GM18909 (cell line): ENCODE measurements around the gene BAIAP3.

Experiments used
- ATAC-seq: cut with Tn5 transposase; IDR thresholded peaks from one replicate; pipeline ENCODE4 v1.9.1; 2021; ENCODE audit warnings: mild to moderate bottlenecking; ENCODE audit not compliant: unreplicated experiment, poor library complexity

The BAIAP3 gene

GRCh38 chr16:1330931-1331711 lies 2.3 kb upstream of the BAIAP3 start:
- no peak for ATAC-seq

GRCh38 chr16:1331712-1332617 lies 1.5 kb upstream of the BAIAP3 start:
- no peak for ATAC-seq

GRCh38 chr16:1332618-1333148 lies 762 bp upstream of the BAIAP3 start:
- ATAC-seq, result no peak

GRCh38 chr16:1333854-1334700 lies 632 bp downstream of the BAIAP3 start:
- ATAC-seq, result no peak

GRCh38 chr16:1334739-1335138 lies 1.3 kb downstream of the BAIAP3 start:
- ATAC-seq, result no peak

- ATAC-seq, result no peak
Measured at GRCh38 chr16:1335211-1335971, 1.9 kb downstream of the BAIAP3 start.

- no peak for ATAC-seq
Measured at GRCh38 chr16:1335996-1336395, 2.6 kb downstream of the BAIAP3 start.

- no peak for ATAC-seq
Measured at GRCh38 chr16:1336619-1337018, 3.2 kb downstream of the BAIAP3 start.

- ATAC-seq, result no peak
Measured at GRCh38 chr16:1337486-1337885, 4.0 kb downstream of the BAIAP3 start.

- no peak for ATAC-seq
Measured at GRCh38 chr16:1338119-1338730, 4.8 kb downstream of the BAIAP3 start.

- ATAC-seq, result no peak
Measured at GRCh38 chr16:1338855-1339675, 5.6 kb downstream of the BAIAP3 start.

GRCh38 chr16:1340730-1341494 lies 7.5 kb downstream of the BAIAP3 start:
- no peak for ATAC-seq

GRCh38 chr16:1341495-1342420 lies 8.3 kb downstream of the BAIAP3 start:
- no peak for ATAC-seq

- ATAC-seq, result peak; percentile 85
Measured at GRCh38 chr16:1342526-1343427, 9.3 kb downstream of the BAIAP3 start.

- ATAC-seq, result peak; percentile 1
Measured at GRCh38 chr16:1343428-1344242, 10.2 kb downstream of the BAIAP3 start.
